Hepatocyte (in vitro differentiated cells): Measurements from ENCODE around the gene MT1E.

ENCODE experiments used
- CTCF ChIP-seq: fragments of 200-600 bp; sonication (generic); IDR thresholded peaks from 2 replicates; pipeline ENCODE4 v1.5.1; 2016; ENCODE audit warnings: antibody characterized with exemption, mild to moderate bottlenecking; ENCODE audit not compliant: poor library complexity
- EZH2phosphoT487 ChIP-seq: fragments of 200-600 bp; sonication (generic); IDR thresholded peaks from one replicate; pipeline ENCODE4 v1.6.1; 2018; ENCODE audit warnings: antibody characterized with exemption, mild to moderate bottlenecking, low read depth, moderate library complexity; ENCODE audit not compliant: unreplicated experiment, severe bottlenecking

- TF ChIP-seq EZH2phosphoT487 (no peak), CTCF (no peak)
Measured at GRCh38 chr16:56610609-56611111, 14.9 kb upstream of the MT1E start.
